GM21737 (cell line): ENCODE results near the gene SOX10.

ENCODE experiments used
- ATAC-seq: cut with Tn5 transposase; IDR thresholded peaks from one replicate; pipeline ENCODE4 v1.9.1; 2021; ENCODE audit warnings: mild to moderate bottlenecking, moderate library complexity; ENCODE audit not compliant: unreplicated experiment

The SOX10 gene

GRCh38 chr22:38016182-38017151, 32.1 kb upstream of the SOX10 start:
- no peak for ATAC-seq

DNA sequence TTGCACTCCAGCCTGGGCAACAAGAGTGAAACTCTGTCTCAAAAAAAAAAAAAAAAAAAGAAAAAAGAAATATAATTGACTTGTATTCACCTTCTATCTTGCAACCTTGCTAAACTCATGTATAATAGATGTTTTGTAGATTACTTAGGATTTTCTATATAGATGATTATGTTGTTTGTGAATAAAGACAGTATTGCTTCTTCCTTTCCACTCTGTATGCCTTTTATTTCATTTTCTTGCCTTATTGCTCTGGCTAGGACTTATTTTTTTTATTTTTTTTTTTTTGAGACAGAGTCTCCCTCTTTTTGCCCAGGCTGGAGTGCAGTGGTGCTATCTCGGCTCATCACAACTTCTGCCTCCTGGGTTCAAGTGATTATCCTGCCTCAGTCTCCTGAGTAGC, 29.7 kb upstream of the SOX10 start:
- ATAC-seq: no peak

DNA sequence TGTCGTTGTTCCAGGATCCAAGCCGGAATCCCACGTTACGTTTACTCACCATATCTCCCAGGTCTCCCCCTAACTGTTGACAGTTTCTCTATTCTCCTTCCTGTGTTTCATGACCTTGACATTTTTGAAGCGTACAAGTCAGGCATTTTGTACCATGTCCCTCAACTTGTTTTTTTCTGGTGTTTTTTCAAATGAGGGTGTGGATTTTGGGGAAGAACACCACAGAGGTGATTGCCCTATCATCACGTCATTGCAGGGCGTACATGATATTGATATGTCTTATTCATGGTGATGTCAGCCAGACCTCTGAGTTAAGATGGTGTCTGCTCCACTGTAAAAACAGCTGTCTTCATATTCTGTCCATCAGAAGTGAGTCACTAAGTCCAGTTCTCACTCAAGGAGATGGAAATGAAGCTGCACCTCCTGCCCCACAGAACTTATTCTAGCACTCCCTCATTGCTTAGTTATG, 28.3 kb upstream of the SOX10 start:
- no peak for ATAC-seq

DNA sequence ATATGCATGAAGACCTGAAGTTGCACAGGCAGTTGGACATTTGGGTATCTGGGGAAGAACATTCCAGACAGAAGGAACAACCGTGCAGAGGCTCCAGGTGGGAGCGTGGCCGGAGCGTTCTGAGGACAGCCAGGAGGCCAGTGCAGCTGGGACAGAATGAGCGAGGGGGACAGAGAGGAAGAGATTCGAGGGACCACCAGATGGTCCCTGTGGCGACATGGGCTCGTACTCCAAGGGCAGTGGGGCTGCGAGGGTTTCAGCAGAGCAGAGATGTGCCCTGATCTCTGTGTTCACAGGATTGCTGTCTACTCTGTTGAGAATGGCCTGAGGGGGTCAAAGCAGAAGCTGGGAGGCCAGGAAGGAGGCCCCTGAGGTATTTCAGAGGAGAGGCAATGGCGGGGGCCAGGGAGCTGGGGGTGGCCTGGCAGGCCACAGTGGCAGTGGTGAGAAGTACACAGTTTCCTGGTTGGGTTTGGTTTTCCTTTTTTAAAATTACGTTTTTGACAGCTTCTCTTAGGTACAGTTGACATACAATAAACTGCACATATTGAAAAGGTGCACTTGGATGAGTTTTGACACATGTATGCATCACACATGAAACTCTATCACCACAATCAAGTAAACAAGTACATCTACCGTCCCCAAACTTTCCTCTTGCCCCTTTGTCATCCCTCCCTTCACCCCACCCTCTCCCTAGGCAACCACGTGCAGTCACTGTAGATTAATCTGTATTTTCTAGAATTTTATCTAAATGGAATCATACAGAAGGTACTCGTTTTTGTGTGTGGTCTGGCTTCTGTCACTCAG, 24.8 kb upstream of the SOX10 start:
- no peak for ATAC-seq

- no peak for ATAC-seq
Observed at GRCh38 chr22:38007330-38007902, 23.1 kb upstream of the SOX10 start.

GRCh38 chr22:38006906-38007305, 22.6 kb upstream of the SOX10 start:
- no peak for ATAC-seq

GRCh38 chr22:38005943-38006342, 21.6 kb upstream of the SOX10 start:
- ATAC-seq: no peak

GRCh38 chr22:37999640-38000272, 15.4 kb upstream of the SOX10 start:
- ATAC-seq: no peak

- no peak for ATAC-seq
Observed at GRCh38 chr22:37999236-37999635, 14.9 kb upstream of the SOX10 start.

DNA sequence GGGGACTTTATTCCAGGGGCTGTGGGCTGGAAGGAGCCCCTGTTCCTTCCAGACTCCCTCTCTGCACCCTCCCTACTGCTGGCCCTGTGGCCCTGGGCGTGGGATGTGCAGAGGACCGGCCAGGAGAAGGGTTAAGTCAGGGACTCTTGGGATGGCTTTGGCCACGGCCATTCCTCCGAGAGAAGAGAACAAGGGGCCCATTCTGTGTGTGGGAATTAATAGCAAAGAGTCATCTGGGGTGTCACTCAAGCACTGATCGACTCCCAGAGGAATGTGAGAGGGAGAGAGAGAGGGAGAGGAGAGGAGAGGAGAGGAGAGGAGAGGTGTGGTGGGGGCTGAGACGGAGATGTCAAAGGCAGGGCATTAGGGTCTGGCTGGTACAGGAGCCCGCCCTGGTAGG, 14.2 kb upstream of the SOX10 start:
- ATAC-seq: no peak

DNA sequence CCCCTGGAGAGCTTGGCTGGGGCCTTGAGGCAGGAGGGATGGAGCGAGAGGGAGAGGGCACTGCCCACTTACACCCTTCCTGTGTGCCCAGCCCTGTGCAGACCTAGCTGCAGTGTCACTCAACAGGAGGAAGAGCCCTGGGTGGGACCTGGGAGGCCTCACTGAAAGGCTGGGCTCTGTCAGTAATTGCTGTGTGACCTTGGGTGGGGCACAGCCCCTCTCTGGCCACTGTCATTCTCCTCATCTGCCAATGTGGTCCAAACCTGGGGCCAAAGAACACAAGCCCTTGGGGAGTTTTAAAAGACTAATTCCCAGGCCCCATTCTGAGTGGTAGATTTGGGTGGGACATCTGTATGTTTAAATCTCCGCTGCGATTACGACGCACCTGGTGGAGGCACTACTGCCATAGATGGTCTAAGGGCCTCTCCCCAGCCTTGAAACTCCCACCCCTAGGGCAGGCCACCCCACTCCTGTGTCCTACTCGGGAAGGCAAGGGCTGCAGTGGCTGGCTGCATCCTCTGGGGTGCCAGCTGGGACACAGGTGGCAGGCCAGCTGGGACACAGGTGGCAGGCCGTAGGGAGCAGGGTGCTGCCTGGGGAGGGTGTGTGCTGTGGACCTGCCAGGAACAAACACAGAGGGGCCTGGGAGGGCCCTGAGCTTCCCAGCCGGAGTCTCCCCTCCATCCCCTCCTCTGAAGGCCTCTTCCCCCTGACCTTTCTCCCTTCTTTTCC, 12.3 kb upstream of the SOX10 start:
- no peak for ATAC-seq

DNA sequence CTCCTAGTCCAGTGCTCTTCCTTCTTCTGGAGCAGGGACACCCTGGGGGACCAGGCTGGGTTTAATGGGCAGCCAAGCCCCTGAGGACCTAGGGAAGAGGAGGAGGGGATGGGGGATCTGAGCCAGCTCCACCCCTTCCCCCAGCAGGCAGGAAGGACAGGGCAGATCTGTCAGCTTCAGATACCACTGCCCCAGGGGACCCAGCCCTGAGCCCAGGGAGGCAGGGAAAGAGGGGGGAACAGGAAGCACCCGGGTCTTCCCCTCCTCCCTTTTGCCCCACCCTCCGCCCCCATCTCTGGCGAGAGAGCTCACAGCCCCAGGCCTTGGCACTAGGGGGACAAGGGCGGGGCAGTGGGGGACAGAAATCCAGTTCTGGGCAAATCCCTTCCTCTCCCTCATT, 11.7 kb upstream of the SOX10 start:
- ATAC-seq: no peak

- no peak for ATAC-seq
Observed at GRCh38 chr22:37995460-37995859, 11.1 kb upstream of the SOX10 start.

- ATAC-seq: no peak
Observed at GRCh38 chr22:37994982-37995381, 10.6 kb upstream of the SOX10 start.

- ATAC-seq: no peak
Observed at GRCh38 chr22:37994049-37994448, 9.7 kb upstream of the SOX10 start.

- no peak for ATAC-seq
Observed at GRCh38 chr22:37991731-37992442, 7.5 kb upstream of the SOX10 start.

- no peak for ATAC-seq
Observed at GRCh38 chr22:37990862-37991261, 6.5 kb upstream of the SOX10 start.

GRCh38 chr22:37990301-37990700, 5.9 kb upstream of the SOX10 start:
- ATAC-seq: no peak

GRCh38 chr22:37989146-37990045, 5.0 kb upstream of the SOX10 start:
- no peak for ATAC-seq
